Colonic mucosa (tissue), 4 donors: Measurements from ENCODE around the gene PXT1. TPM values are rescaled to one million over a fixed set of nuclear protein-coding genes. Genes with fewer than 3 reads are reported as not detected.
A peak's percentile ranks its signal among the peaks of the same experiment; 100 is the strongest.

ENCODE experiments used
- DNase-seq: peaks from one replicate; pipeline ENCODE4 v3.0.0-alpha.2; 2020
- H3K27ac ChIP-seq: fragments of 200-600 bp; one replicate; pipeline ENCODE4 v1.8.0; 2021
- H3K27me3 ChIP-seq: fragments of 200-600 bp; one replicate; pipeline ENCODE4 v1.8.0; 2021
- H3K36me3 ChIP-seq: fragments of 200-600 bp; one replicate; pipeline ENCODE4 v1.8.0; 2021
- H3K4me1 ChIP-seq: fragments of 200-600 bp; one replicate; pipeline ENCODE4 v1.8.0; 2021; ENCODE audit warnings: mild to moderate bottlenecking
- H3K4me3 ChIP-seq: fragments of 200-600 bp; one replicate; pipeline ENCODE4 v1.8.0; 2021
- H3K9ac ChIP-seq, 2 donors: one replicate each; pipeline ENCODE4 v1.7.0; 2013; ENCODE audit warnings: control low read depth in 2 of 2, low read depth in 2 of 2, low read length in 2 of 2
- H3K9me3 ChIP-seq: fragments of 200-600 bp; one replicate; pipeline ENCODE4 v1.8.0; 2021
- intact Hi-C: fragments of 100-400 bp; cut with DNase I; formaldehyde crosslinking; loops from one replicate; pipeline ENCODE4 v1.14.1; 2022
- total RNA-seq, 2 donors: library from RNA; stranded (reverse); fragmentation: NEBNext Ultra II Directional in 1 of 2; extraction: Animal tissue kit (Norgen Biotek cat#: 25700) in 1 of 2; gene quantifications; one replicate each; pipeline ENCODE4 v1.2.1, GENCODE V29; 2021
- TF ChIP-seq, protein P1 (sequence below): fragments of 200-600 bp; IDR thresholded peaks from one replicate; pipeline ENCODE4 v1.8.0; 2022; ENCODE audit warnings: antibody characterized with exemption, mild to moderate bottlenecking
- donor health status: healthy.
- donor health status: DM: no; HTN: no; CAD: no.
- donor health status: DM: no; HTN: no; CAD: no.

Gene PXT1, protein sequence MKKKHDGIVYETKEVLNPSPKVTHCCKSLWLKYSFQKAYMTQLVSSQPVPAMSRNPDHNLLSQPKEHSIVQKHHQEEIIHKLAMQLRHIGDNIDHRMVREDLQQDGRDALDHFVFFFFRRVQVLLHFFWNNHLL
- total RNA-seq = not detected

DNA sequence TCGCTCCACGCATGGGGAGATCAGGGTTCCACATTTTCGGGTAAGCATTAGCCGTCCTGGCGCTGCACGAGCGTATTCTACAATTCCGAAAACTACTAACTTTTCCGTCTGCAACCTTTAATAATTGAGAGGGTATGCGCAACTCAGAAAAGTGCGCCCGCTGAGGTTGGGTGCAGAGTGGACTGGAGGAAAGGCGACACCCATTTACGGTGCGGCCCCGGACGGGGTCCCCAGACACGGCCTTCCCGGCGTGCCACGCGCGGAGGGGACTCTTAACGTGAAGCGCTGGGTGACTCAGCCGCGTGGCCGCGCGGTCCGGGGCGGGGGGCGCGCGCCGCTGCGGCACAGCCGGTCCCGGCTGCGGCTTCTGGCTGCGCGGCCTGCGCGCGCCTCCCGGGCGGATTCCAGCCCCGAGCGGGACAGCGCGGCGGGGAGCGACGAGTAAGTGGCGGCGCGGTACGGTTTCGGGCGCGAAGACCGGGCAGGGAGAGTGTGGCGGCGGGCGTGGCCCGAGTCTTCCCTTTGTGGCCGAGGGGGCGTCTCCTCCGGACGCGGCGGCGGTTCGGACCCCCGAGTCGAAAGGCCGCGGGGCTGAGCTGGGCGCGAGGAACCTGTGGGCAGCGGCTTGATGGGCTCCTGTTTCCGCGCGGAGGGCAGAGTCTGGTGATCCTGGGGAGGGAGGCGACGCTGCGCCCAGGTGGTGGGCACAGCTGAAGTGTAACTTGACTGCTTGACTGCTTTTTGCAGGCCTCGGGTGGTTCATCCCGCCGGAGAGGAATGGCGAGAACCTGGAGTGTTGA lies at the start of gene PXT1, which contains the start of gene KCTD20:
TSS of gene PXT1 (minus strand) at position 184 of the 800 bp plus-strand sequence. CDS start 16,772 bp downstream, outside the sequence.
TSS of gene KCTD20 (plus strand) at position 330 of the 800 bp plus-strand sequence. CDS start 27,098 bp downstream, outside the sequence.
- Histone ChIP-seq H3K27me3 (no peaks in the 10 kb centered on the region), H3K36me3 (no peaks in the 10 kb centered on the region), H3K4me1 (peaks cover 10% of the 10 kb centered on the region), H3K27ac (peak within 1 kb of the TSS; percentile 98), H3K9ac (peak within 1 kb of the TSS; percentile 92 to 100), H3K9me3 (no peaks in the 10 kb centered on the region), H3K4me3 (peak within 1 kb of the TSS; percentile 94)
- DNase-seq = peak; percentile 89
- intact Hi-C loops = loop anchor here (5.0 kb wide), 1 partner anchor 149 kb away; the partner anchor contains the start of gene SRSF3
- TF ChIP-seq, protein P1, sequence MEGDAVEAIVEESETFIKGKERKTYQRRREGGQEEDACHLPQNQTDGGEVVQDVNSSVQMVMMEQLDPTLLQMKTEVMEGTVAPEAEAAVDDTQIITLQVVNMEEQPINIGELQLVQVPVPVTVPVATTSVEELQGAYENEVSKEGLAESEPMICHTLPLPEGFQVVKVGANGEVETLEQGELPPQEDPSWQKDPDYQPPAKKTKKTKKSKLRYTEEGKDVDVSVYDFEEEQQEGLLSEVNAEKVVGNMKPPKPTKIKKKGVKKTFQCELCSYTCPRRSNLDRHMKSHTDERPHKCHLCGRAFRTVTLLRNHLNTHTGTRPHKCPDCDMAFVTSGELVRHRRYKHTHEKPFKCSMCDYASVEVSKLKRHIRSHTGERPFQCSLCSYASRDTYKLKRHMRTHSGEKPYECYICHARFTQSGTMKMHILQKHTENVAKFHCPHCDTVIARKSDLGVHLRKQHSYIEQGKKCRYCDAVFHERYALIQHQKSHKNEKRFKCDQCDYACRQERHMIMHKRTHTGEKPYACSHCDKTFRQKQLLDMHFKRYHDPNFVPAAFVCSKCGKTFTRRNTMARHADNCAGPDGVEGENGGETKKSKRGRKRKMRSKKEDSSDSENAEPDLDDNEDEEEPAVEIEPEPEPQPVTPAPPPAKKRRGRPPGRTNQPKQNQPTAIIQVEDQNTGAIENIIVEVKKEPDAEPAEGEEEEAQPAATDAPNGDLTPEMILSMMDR = no peak

DNA sequence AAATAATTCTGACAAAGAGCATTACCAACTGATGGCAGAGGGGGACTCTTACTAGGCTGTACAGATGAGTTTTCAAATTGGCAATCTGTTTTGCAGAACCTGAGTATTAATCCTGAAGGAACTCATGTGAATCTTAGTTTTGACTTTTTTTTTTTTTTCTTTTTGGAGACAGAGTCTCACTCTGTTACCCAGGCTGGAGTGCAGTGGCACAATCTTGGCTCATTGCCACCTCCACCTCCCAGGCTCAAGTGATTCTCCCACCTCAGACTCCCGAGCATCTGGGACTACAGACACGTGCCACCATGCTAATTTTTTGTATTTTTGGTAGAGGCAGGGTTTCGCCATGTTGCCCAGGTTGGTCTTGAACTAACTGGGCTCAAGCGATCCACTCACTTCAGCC lies 49.4 kb upstream of the PXT1 start:
- Histone ChIP-seq H3K4me3 (no peak overlapping the region), H3K4me1 (no peaks in the 10 kb centered on the region), H3K36me3 (no peaks in the 10 kb centered on the region), H3K9me3 (no peaks in the 10 kb centered on the region), H3K27me3 (no peaks in the 10 kb centered on the region), H3K27ac (no peak overlapping the region), H3K9ac (no peak overlapping the region)
- TF ChIP-seq, protein P1 = no peak
- intact Hi-C loops = no loop called here
- no peak for DNase-seq

DNA sequence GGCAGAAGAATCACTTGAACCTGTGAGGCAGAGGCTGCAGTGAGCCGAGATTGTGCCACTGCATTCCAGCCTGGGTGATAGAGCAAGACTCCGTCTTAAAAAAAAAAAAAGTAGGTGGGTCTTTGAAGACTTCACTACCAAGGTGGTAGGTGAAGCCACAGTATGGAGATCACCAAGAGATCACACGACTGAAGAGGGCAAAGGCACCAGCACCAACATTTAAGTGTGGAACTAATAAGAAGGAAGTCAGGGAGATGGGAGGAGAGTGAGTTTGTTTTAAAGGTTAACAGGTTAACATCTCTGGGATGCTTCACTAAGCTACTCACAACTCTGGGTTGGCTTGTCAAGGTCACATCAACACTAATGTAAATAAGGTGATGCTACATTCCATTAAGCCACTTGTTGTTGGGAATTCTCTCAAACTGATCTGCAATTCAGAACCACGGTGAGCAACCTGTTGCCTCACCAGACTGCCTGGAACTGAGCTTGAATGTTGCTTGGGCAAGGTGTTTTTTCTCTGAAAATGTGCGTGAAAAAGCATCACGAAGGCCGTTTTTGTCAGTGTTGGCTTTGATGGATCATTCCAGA lies 48.8 kb upstream of the PXT1 start:
- no peak for DNase-seq
- Histone ChIP-seq H3K27ac (no peak overlapping the region), H3K27me3 (no peaks in the 10 kb centered on the region), H3K4me1 (no peaks in the 10 kb centered on the region), H3K9me3 (no peaks in the 10 kb centered on the region), H3K36me3 (no peaks in the 10 kb centered on the region), H3K9ac (no peak overlapping the region), H3K4me3 (no peak overlapping the region)
- intact Hi-C loops = no loop called here
- TF ChIP-seq, protein P1 = no peak

DNA sequence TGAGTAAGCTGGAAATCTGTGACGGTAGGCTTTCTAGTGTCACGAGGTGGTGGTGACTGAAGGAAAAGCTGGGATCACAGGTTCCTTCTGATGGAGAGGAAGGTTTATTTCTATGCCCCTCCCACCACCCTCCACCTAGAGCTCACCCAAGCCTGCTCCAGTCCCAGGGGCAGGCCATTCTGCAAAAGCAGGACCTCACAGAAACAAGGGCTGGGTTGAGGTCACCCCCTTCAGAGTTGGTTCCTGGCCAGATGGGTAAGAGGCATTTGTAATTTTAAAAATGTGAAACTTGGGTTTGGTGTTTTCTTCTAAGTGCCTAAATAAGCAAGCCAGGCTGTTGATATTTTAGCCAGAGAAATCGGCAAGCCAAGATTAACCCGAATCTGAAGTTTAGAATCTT lies 46.8 kb upstream of the PXT1 start:
- Histone ChIP-seq H3K36me3 (no peaks in the 10 kb centered on the region), H3K4me3 (no peak overlapping the region), H3K27ac (no peak overlapping the region), H3K27me3 (no peaks in the 10 kb centered on the region), H3K4me1 (no peaks in the 10 kb centered on the region), H3K9me3 (no peaks in the 10 kb centered on the region), H3K9ac (no peak overlapping the region)
- TF ChIP-seq, protein P1 = no peak
- intact Hi-C loops = no loop called here
- DNase-seq = no peak

DNA sequence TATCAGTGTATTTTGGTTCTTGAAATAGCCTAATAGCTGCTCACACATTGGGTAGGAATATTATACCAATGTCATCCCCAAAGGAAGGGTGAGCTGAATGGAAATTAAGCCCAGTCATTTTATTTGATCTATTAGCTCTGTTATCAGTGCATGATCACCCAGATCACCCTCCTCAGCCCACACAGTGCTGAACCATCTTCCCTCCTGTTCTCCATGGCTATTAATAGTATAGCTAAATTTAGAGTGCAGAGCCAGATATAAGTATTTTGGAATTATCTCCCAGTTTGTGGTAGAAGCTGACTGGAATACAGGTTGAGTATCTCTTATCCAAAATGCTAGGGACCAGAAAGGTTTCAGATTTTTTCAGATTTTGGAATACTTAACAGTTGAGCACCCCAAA lies 45.6 kb upstream of the PXT1 start:
- Histone ChIP-seq H3K9ac (no peak overlapping the region), H3K36me3 (no peaks in the 10 kb centered on the region), H3K27me3 (no peaks in the 10 kb centered on the region), H3K4me1 (peaks cover 3% of the 10 kb centered on the region), H3K27ac (no peak overlapping the region), H3K4me3 (no peak overlapping the region), H3K9me3 (no peaks in the 10 kb centered on the region)
- TF ChIP-seq, protein P1 = no peak
- DNase-seq = no peak
- intact Hi-C loops = no loop called here
